Fibroblast of peridontal ligament (primary cell): Measurements from ENCODE around the gene ASGR2.
"Not testable (repeated sequence)": the region's sequence is repeated elsewhere in the genome, so short reads cannot be mapped to it uniquely, and the experiment has no call there.

Experiments used
- DNase-seq: peaks from one replicate; pipeline ENCODE4 v3.0.0-alpha.2; 2010; ENCODE audit errors: extremely low read depth

Gene ASGR2

DNA sequence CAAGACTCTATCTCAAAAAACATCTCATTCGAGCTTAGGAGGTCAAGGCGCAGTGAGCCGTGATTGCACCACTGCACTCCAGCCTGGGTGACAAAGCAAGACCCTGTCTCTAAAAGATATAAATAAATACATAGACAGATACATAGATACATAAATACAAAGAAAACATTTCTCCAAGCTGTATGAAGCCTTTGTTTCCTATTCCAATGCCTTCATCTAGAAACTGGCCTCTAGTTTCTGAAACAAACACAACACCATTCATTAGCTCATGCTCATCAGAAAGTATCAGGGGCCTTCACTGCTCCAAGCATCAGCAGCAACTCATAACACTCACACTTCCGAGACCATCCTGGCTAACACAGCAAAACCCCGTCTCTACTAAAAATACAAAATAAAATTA lies 10.3 kb upstream of the ASGR2 start:
- DNase-seq, result no peak

DNA sequence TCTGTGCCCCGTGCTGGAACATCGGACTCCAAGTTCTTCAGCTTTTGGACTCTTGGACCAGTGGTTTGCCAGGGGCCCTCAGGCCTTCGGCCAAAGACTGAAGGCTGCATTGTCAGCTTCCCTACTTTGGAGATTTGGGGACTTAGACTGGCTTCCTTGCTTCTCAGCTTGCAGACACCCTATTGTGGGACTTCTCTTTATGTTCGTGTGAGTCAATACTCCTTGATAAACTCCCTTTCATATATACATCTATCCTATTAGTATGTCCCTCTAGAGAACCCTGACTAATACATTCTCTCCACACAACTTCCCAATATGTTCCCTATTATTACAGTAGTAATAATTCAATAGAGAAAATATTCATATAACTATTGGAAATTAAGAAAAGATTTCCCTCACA lies 9.2 kb upstream of the ASGR2 start:
- no peak for DNase-seq

DNA sequence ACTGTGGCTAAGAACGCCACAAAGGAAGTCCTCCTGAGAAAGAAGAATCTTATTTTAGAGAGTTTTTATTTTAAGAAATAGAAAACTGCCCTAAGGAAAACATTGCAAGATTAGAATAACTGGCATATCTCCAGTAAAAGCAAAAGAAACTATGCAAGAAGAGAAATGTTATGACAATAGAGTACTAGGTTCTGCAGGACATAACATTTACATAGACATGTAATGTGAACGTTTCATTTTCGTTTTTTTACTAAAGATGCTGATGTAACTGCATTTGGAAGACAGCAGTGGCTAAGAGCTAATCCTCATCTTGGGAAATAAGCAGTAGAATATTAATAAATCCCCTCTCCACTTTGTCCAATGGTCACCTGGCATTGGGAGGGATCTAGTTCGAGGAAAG lies 7.8 kb upstream of the ASGR2 start:
- DNase-seq, result peak; percentile 33

DNA sequence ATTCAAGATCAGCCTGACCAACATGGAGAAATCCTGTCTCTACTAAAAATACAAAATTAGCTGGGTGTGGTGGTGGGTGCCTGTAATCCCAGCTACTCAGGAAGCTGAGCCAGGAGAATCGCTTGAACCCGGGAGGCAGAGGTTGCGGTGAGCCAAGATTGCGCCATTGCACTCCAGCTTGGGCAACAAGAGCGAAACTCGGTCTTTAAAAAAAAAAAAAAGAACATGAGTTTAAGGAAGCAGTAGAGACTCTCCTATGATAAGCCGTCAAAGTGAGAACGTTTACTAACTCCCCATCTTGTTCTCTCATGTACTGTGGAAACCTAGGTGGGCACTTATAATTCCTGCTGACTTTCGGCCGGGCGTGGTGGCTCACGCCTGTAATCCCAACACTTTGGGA lies 6.0 kb upstream of the ASGR2 start:
- DNase-seq, result not testable (repeated sequence)

DNA sequence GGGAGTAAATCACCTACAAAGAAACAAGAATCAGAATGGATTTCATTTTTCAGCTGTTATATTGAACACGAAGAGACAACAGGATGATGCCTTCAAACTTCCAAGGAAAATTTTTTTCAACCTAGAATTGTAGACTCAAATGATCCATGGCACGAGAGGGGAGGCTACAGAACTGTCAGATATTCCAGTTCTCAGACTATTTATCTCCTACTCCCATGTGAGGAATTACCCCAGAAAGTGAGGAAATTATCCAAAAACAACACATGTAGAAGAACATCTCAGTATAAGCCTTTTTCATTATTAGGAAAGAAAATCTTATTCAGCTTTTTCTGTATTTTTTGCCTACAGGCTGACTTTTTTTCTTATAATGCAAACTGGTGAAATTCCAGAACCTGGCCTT lies 5.5 kb upstream of the ASGR2 start:
- no peak for DNase-seq

DNA sequence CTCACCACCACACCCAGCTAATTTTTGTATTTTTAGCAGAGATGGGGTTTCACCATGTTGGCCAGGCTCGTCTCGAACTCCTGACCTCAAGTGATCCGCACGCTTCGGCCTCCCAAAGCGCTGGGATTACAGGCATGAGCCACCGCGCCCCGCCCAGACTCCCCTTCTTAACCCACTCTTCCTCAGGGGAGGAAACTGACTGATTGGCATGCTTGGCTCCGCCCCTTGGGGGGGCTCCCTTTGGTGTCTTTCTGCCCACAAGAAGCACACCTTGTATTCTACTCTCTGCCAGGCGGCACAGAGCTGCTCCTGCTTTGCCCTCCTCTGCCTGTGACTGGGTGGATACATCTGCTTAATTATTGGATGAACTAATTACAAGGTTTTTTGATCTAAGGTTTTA lies 4.7 kb upstream of the ASGR2 start:
- DNase-seq, result no peak

DNA sequence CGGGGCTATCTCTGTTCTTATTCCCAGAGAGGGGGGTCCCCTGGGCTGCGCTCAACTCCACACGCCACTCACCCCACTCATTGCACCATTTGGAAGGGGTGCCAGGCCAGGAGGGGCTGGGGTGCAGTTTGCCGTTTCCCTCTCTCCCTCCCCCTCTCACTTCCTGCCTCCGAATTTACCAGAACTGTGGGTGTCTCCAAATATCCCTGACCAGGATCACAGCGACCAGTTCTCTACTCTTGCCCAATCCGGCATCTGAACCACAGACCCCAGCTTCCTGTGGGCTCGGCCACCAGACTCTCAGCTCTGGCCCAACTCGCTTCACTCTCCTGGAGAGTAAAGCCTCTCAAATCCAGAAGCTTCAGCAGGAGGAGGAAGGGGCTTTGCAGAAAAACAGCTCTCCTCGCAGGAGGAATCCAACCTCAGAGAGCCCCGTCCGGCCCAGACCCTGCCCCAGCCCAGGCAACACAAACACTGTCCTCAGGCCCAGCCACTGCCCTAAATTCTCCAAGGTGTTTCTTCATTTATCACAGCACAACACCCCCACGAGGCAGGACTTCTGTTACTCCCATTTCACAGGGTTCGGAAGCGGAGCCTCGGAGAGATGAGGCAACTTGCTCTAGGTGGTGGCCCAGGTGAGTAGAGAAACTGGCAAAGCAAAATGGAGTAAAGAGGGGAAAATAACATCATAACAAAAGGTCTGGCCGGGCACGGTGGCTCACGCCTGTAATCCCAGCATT lies 423 bp upstream of the ASGR2 start:
- no peak for DNase-seq

DNA sequence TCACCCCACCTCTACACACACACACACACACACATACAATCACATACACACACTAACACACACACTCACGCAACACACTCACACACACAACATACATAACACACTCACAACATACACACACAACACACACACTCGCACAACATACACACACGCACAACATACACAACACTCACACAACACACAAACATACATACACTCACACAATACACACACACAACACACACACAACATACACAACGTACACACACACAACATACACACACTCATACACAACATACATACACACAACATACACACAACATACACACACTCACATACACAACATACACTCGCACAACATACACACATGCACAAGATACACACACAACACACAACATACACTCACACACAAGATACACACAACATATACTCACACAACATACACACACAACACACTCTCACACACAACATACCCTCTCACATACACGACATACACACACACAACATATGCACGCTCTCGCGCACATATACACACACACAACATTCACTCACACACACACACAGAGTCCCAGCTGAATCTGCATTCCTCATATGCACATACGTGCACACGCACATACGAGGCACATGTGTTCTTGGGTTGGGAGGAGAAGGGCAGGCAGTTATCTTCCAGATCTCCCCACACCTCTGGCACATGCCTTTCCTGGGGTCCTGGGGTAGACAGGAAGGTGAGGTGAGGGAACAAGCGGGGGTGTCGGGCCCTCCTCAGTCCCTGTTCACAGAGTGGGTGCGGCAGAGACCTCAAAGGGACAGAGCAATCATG lies 1.1 kb downstream of the ASGR2 start:
- DNase-seq, result no peak

DNA sequence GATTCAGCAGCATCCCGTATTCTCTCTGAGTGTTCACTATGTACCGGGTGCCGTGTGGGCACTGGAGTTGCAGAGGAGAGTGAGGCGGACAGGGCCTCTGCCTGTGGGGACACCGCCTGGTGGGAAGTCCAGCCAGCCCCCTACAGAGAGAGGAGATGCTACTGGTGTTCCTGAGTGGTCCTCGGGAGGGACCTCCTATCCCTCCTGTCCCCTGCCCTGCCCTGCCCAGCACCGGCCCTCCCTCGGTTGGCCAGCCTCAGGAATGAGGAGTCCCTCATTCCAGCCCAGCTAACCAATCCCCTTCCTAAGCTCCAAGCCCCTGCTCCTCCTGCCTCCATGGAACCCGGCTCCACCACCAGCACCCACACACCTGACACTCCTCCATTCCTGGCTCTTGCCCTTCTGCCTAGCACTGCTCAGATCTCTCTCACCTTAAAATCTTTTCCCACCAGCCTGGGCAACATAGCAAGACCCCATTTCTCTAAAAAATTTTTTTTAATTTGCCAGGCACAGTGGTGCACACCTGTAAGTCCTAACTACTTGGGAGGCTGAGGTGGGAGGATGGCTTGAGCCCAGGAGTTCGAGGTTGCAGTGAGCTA lies 2.0 kb downstream of the ASGR2 start:
- DNase-seq, result no peak

DNA sequence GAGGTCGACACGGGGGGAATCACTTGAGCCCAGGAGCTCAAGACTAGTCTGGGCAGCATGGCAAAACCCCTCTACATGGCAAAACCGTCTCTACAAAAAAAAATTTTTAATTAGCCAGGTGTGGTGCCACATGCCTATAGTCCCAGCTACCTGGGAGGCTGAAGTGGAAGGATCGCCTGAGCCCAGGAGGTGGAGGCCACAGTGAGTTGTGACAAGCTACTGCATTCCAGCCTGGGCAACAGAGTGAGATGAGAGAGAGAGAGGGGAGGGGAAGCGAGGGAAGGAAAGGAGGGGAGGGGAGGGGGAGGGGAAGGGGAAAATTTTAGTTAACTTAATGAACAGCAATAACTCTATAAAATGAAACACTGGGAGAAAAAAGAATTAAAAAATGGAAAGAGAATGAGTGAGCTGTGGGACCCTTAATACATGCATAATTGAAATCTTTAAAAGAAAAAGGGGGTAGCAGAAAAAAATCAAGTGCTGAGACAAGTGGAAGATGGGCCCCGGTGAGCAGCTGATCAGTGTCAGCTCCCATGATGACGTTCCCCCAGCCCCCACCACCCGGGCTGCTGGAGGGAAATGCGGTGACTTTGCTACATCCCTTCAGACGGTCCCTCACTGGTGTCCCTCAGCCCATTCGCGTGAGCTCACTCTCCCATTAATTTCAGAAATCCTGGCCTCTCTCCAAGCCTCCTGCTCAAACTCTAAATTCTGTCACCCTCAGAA lies 2.7 kb downstream of the ASGR2 start:
- DNase-seq, result no peak

DNA sequence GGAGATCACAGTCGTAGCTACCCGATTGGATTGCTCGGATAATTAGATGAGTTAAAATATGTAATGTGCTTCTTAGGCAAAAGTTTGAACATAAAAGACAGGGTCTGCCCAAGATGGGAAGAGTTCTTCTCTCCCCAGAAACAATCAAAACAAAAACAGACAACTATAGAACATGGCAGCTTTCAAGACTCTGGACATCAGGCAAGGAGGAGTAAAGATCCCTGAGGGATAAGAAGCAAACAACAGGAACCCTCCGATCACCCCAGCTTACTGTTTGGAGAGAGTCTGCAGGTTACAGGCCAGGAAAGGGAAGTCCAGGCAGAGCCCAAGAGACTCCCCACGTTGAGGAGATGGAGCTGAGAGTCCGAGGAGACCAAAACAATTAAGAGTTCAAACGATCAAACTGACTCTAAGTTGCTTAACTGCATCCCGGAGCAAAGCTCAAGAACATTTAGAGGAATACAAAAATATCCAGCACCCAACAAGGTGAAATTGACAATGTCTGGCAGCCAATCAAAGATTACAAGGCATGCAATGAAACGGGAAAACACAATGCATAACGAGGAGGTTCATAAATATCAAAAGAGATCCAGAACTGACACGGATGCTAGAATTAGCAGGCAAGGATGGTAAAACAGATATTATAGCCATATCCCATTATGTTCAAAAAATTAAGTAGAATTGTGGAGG lies 3.9 kb downstream of the ASGR2 start:
- DNase-seq, result no peak

DNA sequence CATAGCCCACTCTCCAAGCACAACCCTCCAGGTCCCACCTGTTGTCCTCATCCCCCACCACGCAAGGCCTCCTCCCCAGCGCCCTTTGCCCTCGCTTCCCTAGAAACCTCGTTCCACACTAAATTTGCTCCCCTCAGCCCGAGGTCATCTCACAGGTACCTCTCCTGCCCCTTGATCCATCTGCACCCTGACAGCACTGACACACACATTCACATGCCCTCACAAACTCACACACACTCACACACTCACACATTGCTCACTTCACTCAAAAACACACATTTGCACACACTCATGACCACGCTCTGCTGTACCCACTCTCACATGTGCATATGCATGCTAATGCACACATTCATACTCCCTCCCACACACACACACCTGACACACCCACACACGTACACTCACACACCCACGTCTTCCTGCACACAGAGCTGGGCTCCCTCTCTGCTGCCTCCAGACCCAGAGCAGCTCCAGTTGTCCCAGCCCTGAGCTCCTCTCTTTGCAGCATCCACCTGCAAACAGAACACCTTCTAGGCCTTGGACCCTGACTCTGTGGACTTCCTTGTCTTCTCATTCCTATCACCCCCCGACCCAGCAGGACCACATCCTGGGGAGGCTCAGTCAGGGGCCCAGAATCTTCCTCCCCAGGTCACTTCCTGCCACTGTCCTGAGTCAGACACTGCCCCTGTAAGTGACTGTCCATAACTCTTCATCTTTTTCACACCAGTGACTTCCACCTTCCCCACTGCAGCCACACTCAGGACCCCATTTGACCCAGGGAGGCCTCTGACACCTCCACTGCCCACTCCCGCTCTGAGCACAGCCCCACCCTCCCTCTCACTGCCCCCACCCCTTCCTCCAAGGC lies 4.9 kb downstream of the ASGR2 start:
- DNase-seq, result no peak

DNA sequence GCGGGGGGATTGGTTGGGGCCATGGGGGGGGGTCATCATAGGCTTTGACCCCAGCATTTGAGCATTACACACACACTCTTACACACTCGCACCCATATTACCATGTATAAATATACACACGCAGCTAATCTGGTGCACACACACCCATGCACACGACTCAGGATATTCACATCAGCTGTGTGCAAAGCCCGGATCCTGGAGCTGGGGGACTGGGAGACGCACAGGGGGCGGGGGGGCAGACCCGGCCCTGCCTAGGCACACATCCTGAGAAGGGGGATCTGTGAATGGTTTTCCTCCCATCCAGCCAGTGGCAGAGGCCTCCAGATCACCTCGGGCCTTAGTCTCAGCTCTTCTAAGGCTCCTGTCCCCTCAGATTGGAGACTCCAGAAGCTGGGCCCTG lies 5.6 kb downstream of the ASGR2 start:
- no peak for DNase-seq

DNA sequence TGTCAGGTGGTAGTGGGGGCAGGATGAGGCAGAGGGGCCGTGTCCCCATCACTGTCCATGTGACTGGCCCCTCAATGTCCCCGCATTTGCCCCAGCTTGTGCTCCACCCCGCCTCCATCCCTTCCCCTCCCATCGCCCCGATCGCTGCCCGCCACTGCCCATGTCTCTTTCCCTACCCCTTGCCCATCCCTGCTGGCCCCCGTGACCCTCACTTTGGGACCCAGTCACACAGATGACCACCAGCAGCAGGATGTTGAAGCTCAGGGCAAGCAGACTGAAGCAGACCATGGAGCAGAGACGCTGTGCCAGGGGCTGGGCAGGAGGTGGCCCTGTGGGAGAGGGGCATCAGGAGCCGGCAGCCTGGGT lies 6.1 kb downstream of the ASGR2 start:
- DNase-seq, result no peak

DNA sequence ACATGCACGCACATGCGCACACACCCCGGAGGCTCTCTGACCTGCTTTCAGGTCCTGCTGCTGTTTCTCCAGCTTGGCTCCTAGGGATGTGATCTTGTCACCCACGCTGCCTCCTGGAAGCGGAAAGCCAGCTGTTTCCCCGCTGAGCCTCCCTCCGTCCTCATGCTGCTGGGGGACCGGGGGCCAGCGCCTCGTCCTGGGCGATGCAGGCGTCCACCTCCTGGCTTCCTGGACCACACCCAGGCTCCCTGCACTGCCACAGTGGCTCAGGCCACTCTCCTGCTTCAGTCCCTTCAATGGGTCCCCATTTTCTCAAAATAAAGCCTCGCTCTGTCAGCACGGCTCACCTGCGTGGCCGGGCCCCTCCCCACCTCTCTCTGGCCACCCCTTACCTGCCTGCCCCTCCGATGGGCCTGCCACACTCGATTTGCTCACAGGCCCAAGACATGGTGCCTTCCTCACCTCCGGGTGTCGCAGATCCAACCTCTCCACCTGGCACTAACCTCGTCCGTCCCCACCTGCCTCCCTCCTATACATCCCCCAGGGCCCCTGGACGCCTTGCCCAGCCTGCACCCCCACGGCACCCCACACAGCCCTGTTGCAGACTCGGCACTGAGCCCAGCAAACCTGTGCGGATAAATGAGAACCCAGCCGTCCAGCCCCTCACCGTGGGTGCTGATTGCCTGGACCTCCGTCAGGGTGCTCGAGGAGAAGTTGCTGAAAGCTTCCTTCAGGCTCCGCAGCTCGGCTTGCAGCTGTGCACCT lies 6.6 kb downstream of the ASGR2 start:
- DNase-seq, result no peak

DNA sequence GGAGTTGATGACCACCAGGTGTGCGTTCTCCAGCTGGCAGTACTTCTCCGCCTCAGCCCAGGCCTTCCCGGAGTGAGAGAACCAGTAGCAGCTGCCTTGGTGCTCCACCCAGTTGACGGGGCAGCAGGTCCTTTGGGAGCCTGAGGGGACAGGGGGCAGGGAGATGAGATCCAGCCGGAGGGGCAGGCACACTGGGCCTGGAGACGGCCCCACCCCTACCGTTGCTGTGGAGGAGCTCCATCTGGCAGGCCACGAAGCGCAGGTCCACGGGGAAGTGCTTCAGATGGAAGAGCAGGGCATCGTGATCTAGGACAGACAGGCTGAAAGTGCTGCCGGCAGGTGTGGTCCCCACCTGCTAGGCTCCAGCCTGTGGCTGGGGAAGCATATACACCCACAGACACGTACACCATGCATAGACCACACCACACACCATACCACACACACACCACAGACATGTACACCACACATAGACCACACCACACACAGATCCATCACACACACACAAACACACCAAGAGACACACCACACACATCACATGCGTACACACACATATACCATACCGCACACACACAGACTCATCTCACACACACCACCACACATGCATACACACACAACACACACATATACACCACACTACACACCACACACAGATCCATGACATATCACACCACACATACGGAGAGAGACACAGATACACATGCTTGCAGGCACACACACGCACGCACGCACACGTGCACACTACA lies 7.4 kb downstream of the ASGR2 start:
- DNase-seq, result no peak

DNA sequence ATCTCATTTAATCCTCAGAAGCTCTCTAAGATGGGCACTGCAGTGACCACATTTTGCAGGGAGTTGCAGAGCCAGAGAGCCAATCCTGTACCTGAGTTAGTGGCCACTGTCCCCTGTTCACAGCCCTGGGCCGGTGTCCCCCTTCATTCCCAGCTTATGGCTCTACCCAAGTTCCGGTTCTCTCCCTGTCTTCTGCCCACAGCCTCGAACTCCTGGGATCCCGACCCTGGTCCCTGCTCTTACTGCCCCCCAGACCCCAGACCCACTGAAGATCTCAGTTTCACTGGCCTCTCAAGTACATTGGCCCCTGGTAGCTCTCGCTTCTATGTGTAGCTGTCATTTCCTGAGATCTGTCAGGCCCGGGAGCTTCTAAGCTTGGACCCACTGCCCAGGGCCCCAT lies 12.2 kb downstream of the ASGR2 start:
- no peak for DNase-seq

DNA sequence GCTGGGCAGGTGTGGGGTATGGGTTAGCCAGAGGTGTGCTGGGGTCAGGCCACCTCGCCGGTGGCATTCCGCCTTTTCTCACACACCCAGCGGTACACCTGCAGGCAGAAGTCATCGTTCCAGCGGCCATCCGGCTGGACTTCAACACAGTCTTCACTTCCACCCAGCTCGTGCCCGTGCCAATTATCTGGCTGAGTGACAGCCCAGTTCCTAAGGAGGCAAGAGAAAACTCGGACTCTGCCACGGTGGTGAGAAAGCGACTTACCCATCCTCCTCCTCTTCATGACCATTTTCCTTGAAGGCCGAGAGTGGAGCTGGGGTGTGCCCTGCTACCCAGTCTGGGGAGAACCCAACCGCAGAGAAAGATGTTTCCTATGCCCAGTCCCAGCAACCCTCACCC lies 13.1 kb downstream of the ASGR2 start:
- no peak for DNase-seq

DNA sequence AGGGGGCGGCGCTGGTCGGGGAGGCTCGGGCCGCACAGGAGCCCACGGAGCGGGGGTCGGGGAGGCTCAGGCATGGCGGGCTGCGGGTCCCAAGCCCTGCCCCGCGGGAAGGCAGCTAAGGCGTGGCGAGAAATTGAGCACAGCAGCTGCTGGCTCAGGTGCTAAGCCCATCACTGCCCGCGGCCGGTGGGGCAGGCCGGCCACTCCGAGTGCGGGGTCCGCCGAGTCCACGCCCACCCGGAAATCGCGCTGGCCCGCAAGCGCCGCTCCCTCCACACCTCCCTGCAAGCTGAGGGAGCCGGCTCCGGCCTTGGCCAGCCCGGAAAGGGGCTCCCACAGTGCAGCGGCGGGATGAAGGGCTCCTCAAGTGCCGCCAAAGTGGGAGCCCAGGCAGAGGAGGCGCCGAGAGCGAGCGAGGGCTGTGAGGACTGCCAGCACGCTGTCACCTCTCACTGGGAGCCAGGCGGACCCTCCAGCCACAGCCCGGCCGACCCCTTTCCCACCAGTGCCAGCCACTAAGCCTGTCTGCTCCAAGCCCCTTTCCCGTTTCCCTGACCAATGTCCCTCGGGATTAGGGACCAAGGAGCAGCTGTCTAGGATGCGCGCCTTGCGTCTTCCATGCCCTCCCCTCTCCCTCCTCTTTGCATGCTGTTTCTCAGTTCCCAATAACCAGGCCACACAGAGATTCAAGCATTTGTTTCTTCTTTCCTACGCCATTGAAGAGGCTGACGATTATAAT lies 13.8 kb downstream of the ASGR2 start:
- DNase-seq, result not testable (repeated sequence)
